Pericardium fibroblast (primary cell): ENCODE measurements around the gene CXXC1. TPM values are rescaled to one million over a fixed set of nuclear protein-coding genes. Genes with fewer than 3 reads are reported as not detected.

ENCODE experiments used
- total RNA-seq: library from RNA; depleted of rRNA; stranded (reverse); fragments of >200 nt; gene quantifications from 2 replicates; pipeline ENCODE4 v1.2.3, GENCODE V29; 2015

The CXXC1 gene
- 30.7 and 42.6 TPM in 2 replicates for total RNA-seq

DNA sequence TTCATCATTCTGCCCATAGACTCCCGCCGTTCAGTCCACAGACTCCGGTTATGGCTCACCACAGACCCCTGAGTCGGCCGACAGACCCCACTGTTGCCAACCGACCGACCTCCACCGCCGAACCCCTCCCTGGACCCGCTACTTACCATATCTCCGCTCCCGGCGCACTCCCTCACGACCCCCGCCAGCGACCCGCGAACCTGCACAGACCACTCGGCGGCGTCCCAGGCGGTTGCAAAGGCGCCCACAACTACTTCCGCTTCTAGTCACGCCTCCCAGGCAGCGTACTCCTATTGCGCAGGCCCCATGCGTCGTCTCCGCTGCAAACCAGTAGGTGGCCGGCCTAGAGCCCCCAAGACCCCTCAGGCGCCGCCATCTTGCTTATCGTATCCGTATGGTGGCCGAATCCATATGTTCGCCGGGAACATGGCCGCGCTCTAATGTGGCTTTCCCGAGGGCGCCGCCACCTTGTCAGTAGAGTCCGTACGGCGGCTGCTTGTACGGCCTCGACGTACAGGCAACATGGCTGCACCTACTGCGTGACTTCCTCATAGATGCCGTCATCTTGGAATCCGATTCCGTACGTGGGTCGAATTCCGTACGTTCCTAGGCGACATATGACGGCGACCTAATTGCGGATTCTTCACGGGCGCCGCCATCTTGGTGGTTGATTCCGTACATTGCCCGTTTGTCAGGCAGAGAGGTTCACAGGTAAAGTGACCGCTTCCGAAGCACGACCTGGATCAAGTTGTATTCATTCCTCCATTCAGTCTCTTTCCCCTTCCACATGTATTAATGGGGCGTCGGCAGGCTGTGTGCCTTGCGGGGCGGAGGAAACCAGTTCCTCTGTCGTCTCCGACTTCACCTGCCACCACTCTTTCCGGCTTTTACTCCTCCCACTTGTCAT lies at the start of gene CXXC1:
Gene CXXC1 (minus strand): TSS at position 252 of the 907 bp plus-strand sequence. CDS start 103 bp downstream, at position 149.

GRCh38 chr18:50281295-50281971 lies 6.1 kb downstream of the CXXC1 start, which contains the start of gene MBD1:
TSS of gene MBD1 (minus strand) at chr18:50281523. CDS start at chr18:50279992, 1,531 bp downstream.

GRCh38 chr18:50266248-50266704 lies 21.2 kb downstream of the CXXC1 start, which contains the start of gene CFAP53:
TSS of gene CFAP53 (minus strand) at chr18:50266495. CDS start at chr18:50266404, 91 bp downstream.

Other genes with a start within 250 kb of the CXXC1 start
- gene MYO5B, start 92.5 kb downstream of the CXXC1 start, total RNA-seq, result under 0.01 and 0.82 TPM in 2 replicates
- under 0.01 TPM in 1 of 2 replicates, not detected in the other for gene CFAP53, start 21.2 kb downstream of the CXXC1 start, total RNA-seq
- 40.3 and 41.3 TPM in 2 replicates for gene MBD1, start 6.2 kb downstream of the CXXC1 start, total RNA-seq
- 1.2 and 1.9 TPM in 2 replicates for gene SKA1, start 87.4 kb upstream of the CXXC1 start, total RNA-seq